Heart left ventricle (tissue), 16 donors: ENCODE results near the gene GPR12. TPM values are rescaled to one million over a fixed set of nuclear protein-coding genes. Genes with fewer than 3 reads are reported as not detected.

ENCODE experiments used
- ATAC-seq, 4 donors: fragments of 200-7000 bp; cut with Tn5 transposase; one replicate each; pipeline ENCODE4 v1.9.1; 2020 to 2022; ENCODE audit warnings: moderate library complexity in 4 of 4, mild to moderate bottlenecking in 3 of 4, moderate number of reproducible peaks in 1 of 4
- DNase-seq, 5 donors: peaks; one replicate each; pipeline ENCODE4 v3.0.0-alpha.2; 2020
- H3K27ac ChIP-seq, 12 donors: fragments of 200-600 bp; sonication (generic) in 4 of 12; one replicate each; pipeline versions ENCODE4 v1.5.0 to v1.8.0; 2016 to 2022; ENCODE audit warnings: mild to moderate bottlenecking in 2 of 12
- H3K27me3 ChIP-seq, 9 donors: fragments of 200-600 bp; sonication (generic) in 2 of 9; one replicate each; pipeline versions ENCODE4 v1.5.1 to v1.8.0; 2016 to 2022; ENCODE audit warnings: mild to moderate bottlenecking in 3 of 9
- H3K36me3 ChIP-seq, 9 donors: fragments of 200-600 bp; sonication (generic) in 2 of 9; one replicate each; pipeline versions ENCODE4 v1.5.0 to v1.8.0; 2018 to 2022; ENCODE audit warnings: mild to moderate bottlenecking in 2 of 9
- H3K4me1 ChIP-seq, 12 donors: fragments of 200-600 bp; sonication (generic) in 4 of 12; one replicate each; pipeline versions ENCODE4 v1.5.0 to v1.8.0; 2016 to 2022; ENCODE audit warnings: mild to moderate bottlenecking in 3 of 12
- H3K4me3 ChIP-seq, 12 donors: fragments of 200-600 bp; sonication (generic) in 4 of 12; one replicate each; pipeline versions ENCODE4 v1.5.0 to v1.8.0; 2017 to 2022; ENCODE audit warnings: mild to moderate bottlenecking in 9 of 12, moderate library complexity in 4 of 12
- H3K9me3 ChIP-seq, 12 donors: fragments of 200-600 bp; sonication (generic) in 4 of 12; one replicate each; pipeline versions ENCODE4 v1.5.0 to v1.8.0; 2016 to 2022; ENCODE audit warnings: mild to moderate bottlenecking in 1 of 12
- POLR2A ChIP-seq, 2 donors: fragments of 450-650 bp; IDR thresholded peaks; one replicate each; pipeline ENCODE4 v1.6.1; 2017; ENCODE audit warnings: antibody characterized with exemption in 2 of 2, mild to moderate bottlenecking in 2 of 2, moderate library complexity in 2 of 2
- WGBS, 4 donors: extraction: QIAGEN DNeasy Blood & Tissue Kit in 2 of 4; methylation state at CpG; one replicate each; pipeline versions ENCODE4 v1.1.5 to v1.1.7; 2013 to 2018; 5-methylcytosine and 5-hydroxymethylcytosine counted together
- intact Hi-C, 10 donors: fragments of 100-400 bp; cut with DNase I; formaldehyde crosslinking; loops; one replicate each; pipeline versions ENCODE4 v1.11.1 to v1.14.2; 2022
- polyA plus RNA-seq, 2 donors: library from polyadenylated mRNA; stranded (reverse); fragments of 200-250 nt; gene quantifications; one replicate each; pipeline ENCODE4 v1.2.3, GENCODE V29; 2013
- total RNA-seq, 9 donors: library from RNA; depleted of rRNA in 2 of 9; stranded (reverse); fragments of >200 nt in 2 of 9; fragmentation: NEBNext Ultra II Directional in 3 of 9; extraction: Animal tissue kit (Norgen Biotek cat#: 25700) in 3 of 9; gene quantifications; one replicate each; pipeline versions ENCODE4 v1.1.0 to v1.2.4, GENCODE V29; 2016 to 2023
- TF ChIP-seq, protein P1 (sequence below), 12 donors: fragments of 200-600 bp; sonication (generic) in 4 of 12; IDR thresholded peaks; one replicate each; pipeline versions ENCODE4 v1.5.0 to v1.8.0; 2018 to 2022; ENCODE audit warnings: antibody characterized with exemption in 12 of 12, mild to moderate bottlenecking in 5 of 12
- donor health status: ischemic (EF 13 %, LVEDD 7.1; RV severe dilation, severe dysfunction).
- donor health status: healthy with polysubstance abuse.
- donor health status: DM: no; HTN: yes; CAD: no.
- donor health status: DM: no; HTN: no; CAD: no.
- donor health status: ischemic (EF 25% LVEDD 6.9; RV normal size, moderate dysfunction).
- donor health status: ischemic (EF 25% LVEDD 5.7; RV mildly dilated, moderate dysfunction).
- donor health status: healthy.
- donor health status: DM: yes; HTN: yes; CAD: no.
- donor health status: ischemic (EF 35%, LVEDD 5.7; RV mildly dilated, moderate dysfunction).
- donor health status: nonischemic (EF 11% LVEDD 7.7; RV severe dilation, severe dysfunction).
- donor health status: DM: yes; HTN: yes; CAD: no.
- donor health status: PGD.
- donor health status: ischemic (EF 29% LVEDD 5.4; RV normal size, mild dysfunction).
- donor health status: nonischemic (EF 23%, LVEDD 6.1; RV moderate dilation, normal function).

The GPR12 gene
- total and polyA plus RNA-seq, 11 donors: 0.01 to 0.20 (median 0.15) TPM; not detected in 4

GRCh38 chr13:26722321-26722720 lies 38.3 kb downstream of the GPR12 start:
- peaks cover 0 to 7% (median 0%) of the 10 kb centered on the region in 9 donors for H3K27me3 ChIP-seq
- no peaks in the 10 kb centered on the region for H3K36me3 ChIP-seq
- DNase-seq (no peak), ATAC-seq (no peak)
- H3K9me3 ChIP-seq: no peaks in the 10 kb centered on the region
- no peak overlapping the region for H3K27ac ChIP-seq
- no peaks in the 10 kb centered on the region for H3K4me1 ChIP-seq
- H3K4me3 ChIP-seq: no peak overlapping the region
- TF ChIP-seq POLR2A (IDR thresholded peaks at IDR 0.05): no peak
- TF ChIP-seq, protein P1, sequence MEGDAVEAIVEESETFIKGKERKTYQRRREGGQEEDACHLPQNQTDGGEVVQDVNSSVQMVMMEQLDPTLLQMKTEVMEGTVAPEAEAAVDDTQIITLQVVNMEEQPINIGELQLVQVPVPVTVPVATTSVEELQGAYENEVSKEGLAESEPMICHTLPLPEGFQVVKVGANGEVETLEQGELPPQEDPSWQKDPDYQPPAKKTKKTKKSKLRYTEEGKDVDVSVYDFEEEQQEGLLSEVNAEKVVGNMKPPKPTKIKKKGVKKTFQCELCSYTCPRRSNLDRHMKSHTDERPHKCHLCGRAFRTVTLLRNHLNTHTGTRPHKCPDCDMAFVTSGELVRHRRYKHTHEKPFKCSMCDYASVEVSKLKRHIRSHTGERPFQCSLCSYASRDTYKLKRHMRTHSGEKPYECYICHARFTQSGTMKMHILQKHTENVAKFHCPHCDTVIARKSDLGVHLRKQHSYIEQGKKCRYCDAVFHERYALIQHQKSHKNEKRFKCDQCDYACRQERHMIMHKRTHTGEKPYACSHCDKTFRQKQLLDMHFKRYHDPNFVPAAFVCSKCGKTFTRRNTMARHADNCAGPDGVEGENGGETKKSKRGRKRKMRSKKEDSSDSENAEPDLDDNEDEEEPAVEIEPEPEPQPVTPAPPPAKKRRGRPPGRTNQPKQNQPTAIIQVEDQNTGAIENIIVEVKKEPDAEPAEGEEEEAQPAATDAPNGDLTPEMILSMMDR (IDR thresholded peaks at IDR 0.05): no peak
- 77 to 86% (median 83%) methylated on average over 5 of the region's 5 CpGs for WGBS, 4 donors
- intact Hi-C loops: no loop called here

- Histone ChIP-seq H3K4me1 (no peaks in the 10 kb centered on the region), H3K36me3 (no peaks in the 10 kb centered on the region), H3K9me3 (no peaks in the 10 kb centered on the region), H3K27me3 (peaks cover 0 to 7% (median 0%) of the 10 kb centered on the region in 9 donors), H3K27ac (no peak overlapping the region), H3K4me3 (no peak overlapping the region)
- DNase-seq (peak in 2 of 5 donors; percentile 37 to 68), ATAC-seq (peak in 1 of 4 donors; percentile 44)
- intact Hi-C loops: no loop called here
- 70 to 80% (median 74%) methylated on average over 18 to 26 of the region's 26 CpGs for WGBS, 4 donors
- TF ChIP-seq, protein P1 (IDR thresholded peaks at IDR 0.05): no peak
These were observed 39.1 kb downstream of the GPR12 start for GRCh38 chr13:26721251-26722121.

- no peak for TF ChIP-seq POLR2A (IDR thresholded peaks at IDR 0.05)
- TF ChIP-seq, protein P1 (IDR thresholded peaks at IDR 0.05): peak in 1 of 12 donors; percentile 8
- no peak for ATAC-seq
- intact Hi-C loops: no loop called here
- H3K27me3 ChIP-seq: peaks cover 0 to 7% (median 0%) of the 10 kb centered on the region in 9 donors
- no peak overlapping the region for H3K27ac ChIP-seq
- DNase-seq: no peak
- WGBS, 4 donors: 28 to 46% (median 39%) methylated on average over 5 of the region's 5 CpGs
- no peaks in the 10 kb centered on the region for H3K36me3 ChIP-seq
- H3K4me3 ChIP-seq: no peak overlapping the region
- no peaks in the 10 kb centered on the region for H3K4me1 ChIP-seq
- no peaks in the 10 kb centered on the region for H3K9me3 ChIP-seq
These were observed 41.1 kb downstream of the GPR12 start for GRCh38 chr13:26719356-26719945.

DNA sequence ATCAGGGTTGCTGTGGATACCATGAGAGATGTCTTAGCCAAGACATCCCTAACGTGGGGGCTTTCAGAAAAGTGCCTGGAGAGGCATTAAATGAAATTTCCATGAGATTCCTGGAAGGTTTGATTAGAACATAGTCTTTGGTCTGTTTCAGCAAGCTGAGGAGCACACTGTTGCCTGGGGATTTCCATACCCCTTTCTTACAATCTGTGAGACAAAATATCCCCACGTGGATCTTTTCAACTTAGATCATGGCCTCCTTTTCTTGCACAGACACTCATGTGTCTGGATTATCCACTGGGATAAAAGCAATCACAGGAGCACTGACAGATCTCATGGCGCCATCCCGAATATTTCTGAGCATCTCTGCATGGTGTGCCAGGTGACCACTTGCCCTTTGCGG lies 41.7 kb downstream of the GPR12 start:
- ATAC-seq: no peak
- TF ChIP-seq, protein P1 (IDR thresholded peaks at IDR 0.05): no peak
- TF ChIP-seq POLR2A (IDR thresholded peaks at IDR 0.05): no peak
- H3K36me3 ChIP-seq: no peaks in the 10 kb centered on the region
- peaks cover 0 to 7% (median 0%) of the 10 kb centered on the region in 9 donors for H3K27me3 ChIP-seq
- no peaks in the 10 kb centered on the region for H3K4me1 ChIP-seq
- no peak for DNase-seq
- H3K27ac ChIP-seq: no peak overlapping the region
- intact Hi-C loops: no loop called here
- no peak overlapping the region for H3K4me3 ChIP-seq
- 70 to 85% (median 82%) methylated on average over 5 of the region's 5 CpGs for WGBS, 4 donors
- no peaks in the 10 kb centered on the region for H3K9me3 ChIP-seq
